HUES64 (cell line): ENCODE results near the gene SYNPR.

ENCODE experiments used
- H3K27ac ChIP-seq: 2 replicates; pipeline ENCODE4 v1.7.0; 2013; ENCODE audit warnings: low read depth, low read length, inconsistent platforms
- H3K27me3 ChIP-seq: 2 replicates; pipeline ENCODE4 v1.6.1; 2013; ENCODE audit warnings: mild to moderate bottlenecking, low read length; ENCODE audit not compliant: insufficient read depth
- H3K36me3 ChIP-seq: 2 replicates; pipeline ENCODE4 v1.6.1; 2013; ENCODE audit warnings: mild to moderate bottlenecking, low read length; ENCODE audit not compliant: insufficient read depth
- H3K4me1 ChIP-seq: 2 replicates; pipeline ENCODE4 v1.6.1; 2013; ENCODE audit warnings: mild to moderate bottlenecking, low read length, moderate library complexity; ENCODE audit not compliant: insufficient read depth
- H3K4me3 ChIP-seq: 2 replicates; pipeline ENCODE4 v1.5.1; 2013; ENCODE audit warnings: mild to moderate bottlenecking, low read length, moderate library complexity
- H3K9ac ChIP-seq: 2 replicates; pipeline ENCODE4 v1.6.1; 2013; ENCODE audit warnings: mild to moderate bottlenecking, low read depth, low read length
- H3K9me3 ChIP-seq: 2 replicates; pipeline ENCODE4 v1.6.1; 2013; ENCODE audit warnings: low read depth, low read length; ENCODE audit not compliant: insufficient read depth
- WGBS: fragments of 150-250, 120-280 bp; methylation state at CpG from one replicate; pipeline ENCODE4 v1.1.7; 2013; ENCODE audit warnings: missing lambda C conversion rate; 5-methylcytosine and 5-hydroxymethylcytosine counted together

The SYNPR gene

GRCh38 chr3:63555767-63556166 is 277.7 kb downstream of the SYNPR start:
- H3K9me3 ChIP-seq, result no peaks in the 10 kb centered on the region
- WGBS, result 94% methylated on average over 1 of the region's 1 CpG
- no peaks in the 10 kb centered on the region for H3K27me3 ChIP-seq
- no peak overlapping the region for H3K27ac ChIP-seq
- H3K4me3 ChIP-seq, result no peak overlapping the region
- H3K36me3 ChIP-seq, result no peaks in the 10 kb centered on the region
- peaks cover 10% of the 10 kb centered on the region for H3K4me1 ChIP-seq
- H3K9ac ChIP-seq, result no peak overlapping the region

- no peaks in the 10 kb centered on the region for H3K27me3 ChIP-seq
- no peaks in the 10 kb centered on the region for H3K36me3 ChIP-seq
- H3K9me3 ChIP-seq, result no peaks in the 10 kb centered on the region
- H3K27ac ChIP-seq, result no peak overlapping the region
- no peak overlapping the region for H3K9ac ChIP-seq
- 80% methylated on average over 8 of the region's 9 CpGs for WGBS
- H3K4me1 ChIP-seq, result peaks cover 10% of the 10 kb centered on the region
- no peak overlapping the region for H3K4me3 ChIP-seq
These were observed 278.3 kb downstream of the SYNPR start for GRCh38 chr3:63556401-63556800.

GRCh38 chr3:63557912-63558311 is 279.8 kb downstream of the SYNPR start:
- Histone ChIP-seq H3K4me1 (peaks cover 10% of the 10 kb centered on the region), H3K9me3 (no peaks in the 10 kb centered on the region), H3K27ac (no peak overlapping the region), H3K9ac (no peak overlapping the region), H3K27me3 (no peaks in the 10 kb centered on the region), H3K4me3 (no peak overlapping the region), H3K36me3 (no peaks in the 10 kb centered on the region)

- Histone ChIP-seq H3K27ac (no peak overlapping the region), H3K9ac (no peak overlapping the region), H3K4me3 (no peak overlapping the region), H3K27me3 (no peaks in the 10 kb centered on the region), H3K9me3 (no peaks in the 10 kb centered on the region), H3K36me3 (no peaks in the 10 kb centered on the region), H3K4me1 (peaks cover 10% of the 10 kb centered on the region)
- no CpG with 5 or more reads among the region's 2 CpGs for WGBS
These were observed 281.8 kb downstream of the SYNPR start for GRCh38 chr3:63559884-63560283.

GRCh38 chr3:63561879-63562278 is 283.8 kb downstream of the SYNPR start:
- Histone ChIP-seq H3K27ac (no peak overlapping the region), H3K36me3 (no peaks in the 10 kb centered on the region), H3K9me3 (no peaks in the 10 kb centered on the region), H3K27me3 (no peaks in the 10 kb centered on the region), H3K4me3 (no peak overlapping the region), H3K4me1 (peaks cover 2% of the 10 kb centered on the region; the same call in 1 of the 2 replicates), H3K9ac (no peak overlapping the region)
- WGBS, result no CpG with 5 or more reads among the region's 1 CpG

- H3K27me3 ChIP-seq, result no peaks in the 10 kb centered on the region
- 87% methylated on average over 4 of the region's 4 CpGs for WGBS
- H3K4me3 ChIP-seq, result no peak overlapping the region
- H3K9ac ChIP-seq, result no peak overlapping the region
- H3K9me3 ChIP-seq, result no peaks in the 10 kb centered on the region
- H3K27ac ChIP-seq, result no peak overlapping the region
- H3K4me1 ChIP-seq, result no peaks in the 10 kb centered on the region; the same call in 1 of the 2 replicates
- no peaks in the 10 kb centered on the region for H3K36me3 ChIP-seq
These were observed 284.2 kb downstream of the SYNPR start for GRCh38 chr3:63562323-63562722.

- no peaks in the 10 kb centered on the region for H3K4me1 ChIP-seq
- H3K36me3 ChIP-seq, result no peaks in the 10 kb centered on the region
- H3K27me3 ChIP-seq, result no peaks in the 10 kb centered on the region
- no peak overlapping the region for H3K9ac ChIP-seq
- no peaks in the 10 kb centered on the region for H3K9me3 ChIP-seq
- H3K4me3 ChIP-seq, result no peak overlapping the region
- no peak overlapping the region for H3K27ac ChIP-seq
These were observed 285.5 kb downstream of the SYNPR start for GRCh38 chr3:63563572-63563971.

- Histone ChIP-seq H3K9me3 (0 out of 2 replicates have a peak, but pooled peaks cover 3% of the 10 kb centered on the region), H3K4me1 (no peaks in the 10 kb centered on the region), H3K9ac (no peak overlapping the region), H3K36me3 (no peaks in the 10 kb centered on the region), H3K27me3 (no peaks in the 10 kb centered on the region), H3K4me3 (no peak overlapping the region), H3K27ac (no peak overlapping the region)
- WGBS, result 85% methylated on average over 5 of the region's 6 CpGs
These were observed 287.1 kb downstream of the SYNPR start for GRCh38 chr3:63565220-63565619.

- Histone ChIP-seq H3K9me3 (0 out of 2 replicates have a peak, but pooled peaks cover 3% of the 10 kb centered on the region), H3K27ac (no peak overlapping the region), H3K27me3 (no peaks in the 10 kb centered on the region), H3K36me3 (no peaks in the 10 kb centered on the region), H3K4me1 (peaks cover 14% of the 10 kb centered on the region), H3K9ac (no peak overlapping the region), H3K4me3 (no peak overlapping the region)
- WGBS, result 87% methylated on average over 3 of the region's 3 CpGs
These were observed 293.6 kb downstream of the SYNPR start for GRCh38 chr3:63571682-63572081.

- Histone ChIP-seq H3K4me1 (peaks cover 26% of the 10 kb centered on the region), H3K9me3 (no peaks in the 10 kb centered on the region), H3K36me3 (no peaks in the 10 kb centered on the region), H3K27ac (peak overlapping the region; percentile 7; the same call in 1 of the 2 replicates), H3K9ac (no peak overlapping the region), H3K4me3 (no peak overlapping the region), H3K27me3 (no peaks in the 10 kb centered on the region)
- 76% methylated on average over 2 of the region's 2 CpGs for WGBS
These were observed 298.7 kb downstream of the SYNPR start for GRCh38 chr3:63576846-63577245.

GRCh38 chr3:63578858-63579257 is 300.8 kb downstream of the SYNPR start:
- no peaks in the 10 kb centered on the region for H3K36me3 ChIP-seq
- H3K4me3 ChIP-seq, result no peak overlapping the region
- H3K9ac ChIP-seq, result no peak overlapping the region
- H3K4me1 ChIP-seq, result peaks cover 24% of the 10 kb centered on the region
- WGBS, result 90% methylated on average over 2 of the region's 2 CpGs
- H3K27ac ChIP-seq, result no peak overlapping the region
- H3K9me3 ChIP-seq, result no peaks in the 10 kb centered on the region
- H3K27me3 ChIP-seq, result no peaks in the 10 kb centered on the region

GRCh38 chr3:63580151-63580550 is 302.0 kb downstream of the SYNPR start:
- WGBS, result 90% methylated on average over 2 of the region's 2 CpGs
- H3K36me3 ChIP-seq, result no peaks in the 10 kb centered on the region
- H3K4me3 ChIP-seq, result no peak overlapping the region
- no peak overlapping the region for H3K27ac ChIP-seq
- no peaks in the 10 kb centered on the region for H3K27me3 ChIP-seq
- peaks cover 35% of the 10 kb centered on the region for H3K4me1 ChIP-seq
- H3K9me3 ChIP-seq, result no peaks in the 10 kb centered on the region
- no peak overlapping the region for H3K9ac ChIP-seq
